ENCODE data around the gene FN1.

DNA sequence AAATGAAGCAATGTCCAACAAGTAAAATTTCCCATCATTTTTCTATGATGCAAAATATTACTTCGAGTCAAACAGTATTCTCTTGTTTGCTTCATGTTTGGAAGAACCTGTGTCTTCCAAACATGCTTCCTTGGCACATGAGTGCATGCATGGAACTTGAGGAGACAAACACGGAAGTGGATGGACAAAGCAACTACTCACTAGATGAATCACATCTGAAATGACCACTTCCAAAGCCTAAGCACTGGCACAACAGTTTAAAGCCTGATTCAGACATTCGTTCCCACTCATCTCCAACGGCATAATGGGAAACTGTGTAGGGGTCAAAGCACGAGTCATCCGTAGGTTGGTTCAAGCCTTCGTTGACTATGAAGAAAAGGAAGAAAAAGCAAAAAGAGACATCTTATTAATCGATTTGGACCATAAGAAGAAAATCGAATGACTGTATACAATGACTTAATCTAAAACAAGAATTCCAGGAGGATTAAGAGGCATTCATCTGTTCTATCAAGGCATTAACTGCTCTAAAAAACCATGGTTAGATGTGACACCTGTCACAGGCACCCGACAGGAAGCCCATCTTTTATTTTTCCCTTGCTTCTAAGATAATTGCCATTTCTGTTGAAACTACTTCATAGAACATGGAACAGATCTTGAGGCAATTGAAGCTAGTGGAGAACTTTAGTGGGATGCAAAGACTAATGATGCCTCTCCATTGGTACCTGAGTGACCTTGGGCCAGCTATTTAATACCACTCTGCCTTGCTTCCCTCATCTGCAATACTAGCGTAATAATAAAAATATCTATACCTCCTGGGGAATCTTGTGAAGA lies 68.0 kb downstream of the FN1 start:
- TF ChIP-seq, protein P1, sequence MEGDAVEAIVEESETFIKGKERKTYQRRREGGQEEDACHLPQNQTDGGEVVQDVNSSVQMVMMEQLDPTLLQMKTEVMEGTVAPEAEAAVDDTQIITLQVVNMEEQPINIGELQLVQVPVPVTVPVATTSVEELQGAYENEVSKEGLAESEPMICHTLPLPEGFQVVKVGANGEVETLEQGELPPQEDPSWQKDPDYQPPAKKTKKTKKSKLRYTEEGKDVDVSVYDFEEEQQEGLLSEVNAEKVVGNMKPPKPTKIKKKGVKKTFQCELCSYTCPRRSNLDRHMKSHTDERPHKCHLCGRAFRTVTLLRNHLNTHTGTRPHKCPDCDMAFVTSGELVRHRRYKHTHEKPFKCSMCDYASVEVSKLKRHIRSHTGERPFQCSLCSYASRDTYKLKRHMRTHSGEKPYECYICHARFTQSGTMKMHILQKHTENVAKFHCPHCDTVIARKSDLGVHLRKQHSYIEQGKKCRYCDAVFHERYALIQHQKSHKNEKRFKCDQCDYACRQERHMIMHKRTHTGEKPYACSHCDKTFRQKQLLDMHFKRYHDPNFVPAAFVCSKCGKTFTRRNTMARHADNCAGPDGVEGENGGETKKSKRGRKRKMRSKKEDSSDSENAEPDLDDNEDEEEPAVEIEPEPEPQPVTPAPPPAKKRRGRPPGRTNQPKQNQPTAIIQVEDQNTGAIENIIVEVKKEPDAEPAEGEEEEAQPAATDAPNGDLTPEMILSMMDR (conservative IDR thresholded peaks at IDR 0.05; ENCODE audit: low read length): no peak
- no peak for TF ChIP-seq EZH2phosphoT487 (IDR thresholded peaks at IDR 0.05; ENCODE audit: borderline replicate concordance)
